Duodenal mucosa (tissue), 2 donors: ENCODE results near the gene NRF1.

Experiments
- H3K27ac ChIP-seq: one replicate; pipeline ENCODE4 v1.7.0; 2013; ENCODE audit warnings: low read depth, low read length
- H3K27me3 ChIP-seq, 2 donors: one replicate each; pipeline ENCODE4 v1.7.0; 2013; ENCODE audit warnings: low read length in 2 of 2, control low read depth in 1 of 2; ENCODE audit not compliant: insufficient read depth in 2 of 2, control insufficient read depth in 1 of 2
- H3K36me3 ChIP-seq, 2 donors: one replicate each; pipeline ENCODE4 v1.7.0; 2013; ENCODE audit warnings: low read length in 2 of 2, control low read depth in 1 of 2; ENCODE audit not compliant: insufficient read depth in 2 of 2, control insufficient read depth in 1 of 2
- H3K4me1 ChIP-seq, 2 donors: one replicate each; pipeline ENCODE4 v1.7.0; 2013; ENCODE audit warnings: low read length in 2 of 2, control low read depth in 1 of 2; ENCODE audit not compliant: insufficient read depth in 2 of 2, control insufficient read depth in 1 of 2
- H3K4me3 ChIP-seq, 2 donors: one replicate each; pipeline ENCODE4 v1.7.0; 2013; ENCODE audit warnings: low read length in 2 of 2, low read depth in 1 of 2
- H3K9ac ChIP-seq, 2 donors: one replicate each; pipeline ENCODE4 v1.7.0; 2013; ENCODE audit warnings: low read length in 2 of 2, low read depth in 1 of 2
- H3K9me3 ChIP-seq, 2 donors: one replicate each; pipeline ENCODE4 v1.7.0; 2013; ENCODE audit warnings: low read length in 2 of 2, control low read depth in 1 of 2; ENCODE audit not compliant: control insufficient read depth in 1 of 2

NRF1 gene

DNA sequence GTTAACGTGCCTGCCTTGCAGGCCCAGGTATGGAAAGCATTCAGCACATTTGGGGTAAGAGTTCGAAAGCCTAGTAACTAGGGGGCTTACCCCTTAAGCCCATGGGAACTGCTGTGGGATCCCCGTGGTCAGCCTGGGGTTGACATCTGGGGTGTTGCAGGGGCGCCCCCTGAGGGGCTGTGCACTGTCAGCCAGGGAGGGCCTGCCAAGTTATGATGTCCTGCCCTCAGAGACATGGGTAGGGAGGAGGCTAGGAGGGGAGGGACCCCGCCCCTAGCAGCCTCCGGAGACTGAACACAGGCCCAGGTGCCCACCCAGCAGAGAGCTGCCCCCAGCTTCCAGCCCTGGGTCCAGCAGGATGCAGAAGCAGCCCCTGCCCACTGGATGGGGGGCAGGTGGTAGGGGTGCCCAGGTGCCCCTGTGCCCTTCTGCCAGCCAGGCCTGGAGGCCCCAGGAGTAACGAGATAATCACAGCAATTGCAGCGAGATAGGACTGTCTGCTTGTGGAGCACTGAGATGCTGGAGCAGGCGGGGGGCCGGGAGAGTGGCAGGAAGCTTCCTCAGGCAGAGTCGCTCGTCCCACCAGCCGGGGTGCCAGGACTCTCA, 187.9 kb downstream of the NRF1 start:
- H3K36me3 ChIP-seq: no peaks in the 10 kb centered on the region
- H3K9me3 ChIP-seq: no peaks in the 10 kb centered on the region
- no peak overlapping the region for H3K4me3 ChIP-seq
- peaks cover 2 to 4% of the 10 kb centered on the region in 2 donors for H3K4me1 ChIP-seq
- H3K27ac ChIP-seq: no peak overlapping the region
- H3K27me3 ChIP-seq: no peaks in the 10 kb centered on the region
- no peak overlapping the region for H3K9ac ChIP-seq

- H3K36me3 ChIP-seq: no peaks in the 10 kb centered on the region
- peaks cover 2 to 9% of the 10 kb centered on the region in 2 donors for H3K4me1 ChIP-seq
- no peak overlapping the region for H3K27ac ChIP-seq
Measured at GRCh38 chr7:129800901-129801300, 189.4 kb downstream of the NRF1 start.

GRCh38 chr7:129801882-129802281, 190.4 kb downstream of the NRF1 start:
- H3K4me3 ChIP-seq: no peak overlapping the region
- no peak overlapping the region for H3K27ac ChIP-seq
- H3K36me3 ChIP-seq: no peaks in the 10 kb centered on the region
- H3K9me3 ChIP-seq: no peaks in the 10 kb centered on the region
- peaks cover 2 to 9% of the 10 kb centered on the region in 2 donors for H3K4me1 ChIP-seq
- no peaks in the 10 kb centered on the region for H3K27me3 ChIP-seq
- H3K9ac ChIP-seq: no peak overlapping the region

More at GRCh38 chr7:129800901-129801300, 189.4 kb downstream of the NRF1 start:
- no peak overlapping the region for H3K9ac ChIP-seq
- no peaks in the 10 kb centered on the region for H3K9me3 ChIP-seq
- no peaks in the 10 kb centered on the region for H3K27me3 ChIP-seq
- no peak overlapping the region for H3K4me3 ChIP-seq

GRCh38 chr7:129803546-129804081, 192.1 kb downstream of the NRF1 start:
- H3K4me3 ChIP-seq: no peak overlapping the region
- H3K27me3 ChIP-seq: no peaks in the 10 kb centered on the region
- no peak overlapping the region for H3K9ac ChIP-seq
- H3K4me1 ChIP-seq: peaks cover 2 to 9% of the 10 kb centered on the region in 2 donors
- no peaks in the 10 kb centered on the region for H3K36me3 ChIP-seq
- H3K27ac ChIP-seq: no peak overlapping the region
- H3K9me3 ChIP-seq: no peaks in the 10 kb centered on the region

- H3K27ac ChIP-seq: no peak overlapping the region
- H3K9me3 ChIP-seq: no peaks in the 10 kb centered on the region
- no peak overlapping the region for H3K4me3 ChIP-seq
- no peak overlapping the region for H3K9ac ChIP-seq
- H3K36me3 ChIP-seq: no peaks in the 10 kb centered on the region
- H3K27me3 ChIP-seq: no peaks in the 10 kb centered on the region
- H3K4me1 ChIP-seq: peaks cover 2 to 9% of the 10 kb centered on the region in 2 donors
Measured at GRCh38 chr7:129804111-129804889, 192.8 kb downstream of the NRF1 start.

DNA sequence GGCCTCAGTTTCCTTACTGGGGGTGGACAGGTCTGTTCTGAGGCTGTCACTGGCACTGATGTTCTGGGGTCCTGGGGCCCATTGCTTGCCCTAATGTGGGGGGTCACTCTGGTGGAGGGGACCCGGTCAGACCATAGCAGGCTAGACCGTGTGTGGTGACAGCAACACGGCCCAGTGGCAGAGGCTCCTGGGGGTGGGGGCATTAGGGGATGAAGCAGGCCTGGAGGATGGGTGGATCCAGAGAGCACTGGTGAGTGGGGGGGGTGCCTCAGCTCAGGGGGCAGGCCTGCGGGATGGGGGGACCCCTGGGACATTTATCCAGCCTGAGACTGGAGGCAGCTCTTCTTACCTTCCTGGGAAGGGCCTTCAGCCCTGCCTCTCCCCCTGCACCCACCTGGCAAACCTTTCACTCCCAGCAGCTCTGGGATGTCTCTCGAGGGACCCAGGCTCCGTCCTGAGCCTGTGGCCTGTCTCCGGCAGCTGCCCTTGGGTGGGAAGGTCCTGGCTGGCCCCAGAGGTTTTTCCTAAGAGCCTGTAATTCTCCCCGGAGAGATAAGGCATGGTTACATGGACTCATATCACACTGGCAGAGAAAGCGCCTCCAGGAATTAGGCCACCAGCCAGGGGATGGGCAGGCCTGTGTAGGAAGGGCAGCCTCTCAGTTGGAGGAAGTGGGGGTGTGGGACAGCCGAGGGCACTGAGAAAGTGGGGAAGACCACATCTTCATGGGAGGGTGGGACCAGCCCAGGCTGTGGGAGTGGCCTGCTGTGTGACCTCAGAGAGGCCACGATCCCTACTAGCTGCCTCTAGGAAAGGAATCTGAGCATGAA, 193.6 kb downstream of the NRF1 start:
- H3K4me1 ChIP-seq: peaks cover 2 to 9% of the 10 kb centered on the region in 2 donors
- no peaks in the 10 kb centered on the region for H3K36me3 ChIP-seq
- no peak overlapping the region for H3K9ac ChIP-seq
- no peaks in the 10 kb centered on the region for H3K27me3 ChIP-seq
- no peak overlapping the region for H3K27ac ChIP-seq
- H3K4me3 ChIP-seq: no peak overlapping the region
- no peaks in the 10 kb centered on the region for H3K9me3 ChIP-seq
